Loucy (cell line): Measurements from ENCODE around the gene SNX14.
"Not testable (repeated sequence)": the region's sequence is repeated elsewhere in the genome, so short reads cannot be mapped to it uniquely, and the experiment has no call there.

Source experiments
- H2AFZ ChIP-seq: fragments of 200-600 bp; sonication (generic); 2 replicates; pipeline ENCODE4 v1.6.0; 2016; ENCODE audit warnings: antibody characterized with exemption, mild to moderate bottlenecking, low read length, moderate library complexity
- H3F3A ChIP-seq: fragments of 200-600 bp; 2 replicates; pipeline ENCODE4 v1.6.0; 2016; ENCODE audit warnings: antibody characterized with exemption, low read depth, mild to moderate bottlenecking
- H3K27me3 ChIP-seq: fragments of 200-600 bp; sonication (generic); 2 replicates; pipeline ENCODE4 v1.6.1; 2014; ENCODE audit warnings: low read length, mild to moderate bottlenecking; ENCODE audit not compliant: insufficient read depth, poor library complexity, severe bottlenecking
- H3K36me3 ChIP-seq: fragments of 200-600 bp; sonication (generic); 2 replicates; pipeline ENCODE4 v1.6.1; 2016; ENCODE audit warnings: low read length; ENCODE audit not compliant: insufficient read depth
- H3K4me1 ChIP-seq: fragments of 200-600 bp; sonication (generic); 2 replicates; pipeline ENCODE4 v1.5.1; 2014; ENCODE audit warnings: low read length, mild to moderate bottlenecking; ENCODE audit not compliant: insufficient read depth, poor library complexity, severe bottlenecking
- H3K4me2 ChIP-seq: fragments of 200-600 bp; sonication (generic); 2 replicates; pipeline ENCODE4 v1.6.0; 2014; ENCODE audit warnings: antibody characterized with exemption, low read length, low read depth, mild to moderate bottlenecking; ENCODE audit not compliant: poor library complexity, severe bottlenecking
- H3K4me3 ChIP-seq: fragments of 200-600 bp; sonication (generic); 2 replicates; pipeline ENCODE4 v1.5.1; 2014; ENCODE audit warnings: low read length, mild to moderate bottlenecking, mixed read lengths; ENCODE audit not compliant: poor library complexity, severe bottlenecking
- H3K79me2 ChIP-seq: fragments of 200-600 bp; sonication (generic); 2 replicates; pipeline ENCODE4 v1.6.1; 2014; ENCODE audit warnings: low read length; ENCODE audit not compliant: insufficient read depth
- H3K9ac ChIP-seq: fragments of 200-600 bp; sonication (generic); 2 replicates; pipeline ENCODE4 v1.6.0; 2014; ENCODE audit warnings: mild to moderate bottlenecking, low read depth, low read length, moderate library complexity; ENCODE audit not compliant: poor library complexity, severe bottlenecking
- H3K9me2 ChIP-seq: fragments of 200-600 bp; sonication (generic); replicated peaks from 2 replicates; pipeline ENCODE4 v1.6.1; 2016; ENCODE audit warnings: low read depth, low read length, mixed read lengths
- H3K9me3 ChIP-seq: fragments of 200-600 bp; sonication (generic); 2 replicates; pipeline ENCODE4 v1.6.1; 2014; ENCODE audit warnings: mild to moderate bottlenecking, antibody characterized with exemption, low read length, low read depth; ENCODE audit not compliant: insufficient read depth
- H4K20me1 ChIP-seq: fragments of 200-600 bp; sonication (generic); 2 replicates; pipeline ENCODE4 v1.6.0; 2014; ENCODE audit warnings: antibody characterized with exemption, low read length, mild to moderate bottlenecking; ENCODE audit not compliant: insufficient read depth, poor library complexity, severe bottlenecking
- CTCF ChIP-seq: fragments of 200-600 bp; sonication (generic); conservative IDR thresholded peaks from 2 replicates; pipeline ENCODE4 v1.5.1; 2014; ENCODE audit warnings: mild to moderate bottlenecking, antibody characterized with exemption, low read length
- EZH2phosphoT487 ChIP-seq: fragments of 200-600 bp; IDR thresholded peaks from 2 replicates; pipeline ENCODE4 v1.6.1; 2018; ENCODE audit warnings: antibody characterized with exemption, mild to moderate bottlenecking, moderate library complexity, borderline replicate concordance

Gene SNX14

GRCh38 chr6:85537055-85537494 lies 56.6 kb downstream of the SNX14 start:
- Histone ChIP-seq H3K36me3 (peaks cover 41% of the 10 kb centered on the region), H3K9ac (no peak overlapping the region), H3K27me3 (no peaks in the 10 kb centered on the region), H3K4me2 (no peak overlapping the region), H3F3A (no peaks in the 10 kb centered on the region), H3K79me2 (no peaks in the 10 kb centered on the region), H2AFZ (no peak overlapping the region), H3K9me2 (no peaks in the 10 kb centered on the region), H3K9me3 (no peaks in the 10 kb centered on the region), H3K4me3 (no peak overlapping the region), H3K4me1 (no peaks in the 10 kb centered on the region), H4K20me1 (no peaks in the 10 kb centered on the region)
- TF ChIP-seq CTCF = peak; percentile 80
- no peak for TF ChIP-seq EZH2phosphoT487

GRCh38 chr6:85524281-85524680 lies 69.4 kb downstream of the SNX14 start:
- not testable (repeated sequence) for H3K4me1 ChIP-seq, H3K79me2 ChIP-seq, H3K9me3 ChIP-seq, H3K9me2 ChIP-seq, H3K9ac ChIP-seq, H3K27me3 ChIP-seq, H2AFZ ChIP-seq, H3K4me3 ChIP-seq, H3F3A ChIP-seq, H3K4me2 ChIP-seq, H4K20me1 ChIP-seq
- H3K36me3 ChIP-seq = peaks cover 76% of the 10 kb centered on the region; the same call in 1 of the 2 replicates

- Histone ChIP-seq H2AFZ (no peak overlapping the region), H3K36me3 (peaks cover 62% of the 10 kb centered on the region), H4K20me1 (no peaks in the 10 kb centered on the region), H3K4me1 (no peaks in the 10 kb centered on the region), H3F3A (no peaks in the 10 kb centered on the region), H3K79me2 (no peaks in the 10 kb centered on the region), H3K27me3 (no peaks in the 10 kb centered on the region), H3K9ac (no peak overlapping the region), H3K4me3 (no peak overlapping the region), H3K9me3 (no peaks in the 10 kb centered on the region), H3K9me2 (no peaks in the 10 kb centered on the region), H3K4me2 (no peak overlapping the region)
- no peak for TF ChIP-seq CTCF
- no peak for TF ChIP-seq EZH2phosphoT487
Measured at GRCh38 chr6:85516168-85516567, 77.5 kb downstream of the SNX14 start.

- H3K9me2 ChIP-seq = no peaks in the 10 kb centered on the region
- no peak overlapping the region for H3K4me2 ChIP-seq
- no peak overlapping the region for H3K4me3 ChIP-seq
- TF ChIP-seq EZH2phosphoT487 (no peak), CTCF (no peak)
- no peaks in the 10 kb centered on the region for H3K4me1 ChIP-seq
- H3K36me3 ChIP-seq = peaks cover 20% of the 10 kb centered on the region; the same call in 1 of the 2 replicates
- no peaks in the 10 kb centered on the region for H4K20me1 ChIP-seq
- H3K27me3 ChIP-seq = no peaks in the 10 kb centered on the region
- H3K9ac ChIP-seq = no peak overlapping the region
- no peaks in the 10 kb centered on the region for H3F3A ChIP-seq
- H2AFZ ChIP-seq = no peak overlapping the region
- no peaks in the 10 kb centered on the region for H3K9me3 ChIP-seq
- no peaks in the 10 kb centered on the region for H3K79me2 ChIP-seq
Measured at GRCh38 chr6:85506441-85507093, 87.1 kb downstream of the SNX14 start.
